GM19328 (cell line): Measurements from ENCODE around the gene DUOX1.

ENCODE experiments used
- ATAC-seq: cut with Tn5 transposase; IDR thresholded peaks from one replicate; pipeline ENCODE4 v1.9.1; 2021; ENCODE audit warnings: mild to moderate bottlenecking, moderate library complexity; ENCODE audit not compliant: unreplicated experiment

Gene DUOX1

DNA sequence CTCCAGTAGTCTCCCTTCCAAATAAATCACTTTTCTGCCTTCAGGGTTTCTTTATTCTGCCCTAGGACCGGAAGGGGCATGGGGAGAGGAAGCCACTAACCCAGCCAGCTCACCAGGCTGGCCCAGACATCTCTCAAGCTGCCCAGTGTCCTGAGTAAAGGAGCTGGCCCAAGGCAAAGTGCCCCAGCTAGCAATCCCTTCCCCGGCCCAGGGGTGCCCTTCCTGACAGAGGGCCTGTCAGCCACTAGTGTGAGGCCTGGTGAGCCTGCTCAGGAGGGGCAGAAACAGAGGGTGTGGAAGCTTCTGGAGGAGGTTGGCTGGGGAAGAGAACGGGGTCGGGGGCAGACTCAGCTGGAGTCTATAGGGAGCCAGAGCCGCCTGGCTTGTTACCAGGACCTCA is 35.7 kb downstream of the DUOX1 start:
- no peak for ATAC-seq

DNA sequence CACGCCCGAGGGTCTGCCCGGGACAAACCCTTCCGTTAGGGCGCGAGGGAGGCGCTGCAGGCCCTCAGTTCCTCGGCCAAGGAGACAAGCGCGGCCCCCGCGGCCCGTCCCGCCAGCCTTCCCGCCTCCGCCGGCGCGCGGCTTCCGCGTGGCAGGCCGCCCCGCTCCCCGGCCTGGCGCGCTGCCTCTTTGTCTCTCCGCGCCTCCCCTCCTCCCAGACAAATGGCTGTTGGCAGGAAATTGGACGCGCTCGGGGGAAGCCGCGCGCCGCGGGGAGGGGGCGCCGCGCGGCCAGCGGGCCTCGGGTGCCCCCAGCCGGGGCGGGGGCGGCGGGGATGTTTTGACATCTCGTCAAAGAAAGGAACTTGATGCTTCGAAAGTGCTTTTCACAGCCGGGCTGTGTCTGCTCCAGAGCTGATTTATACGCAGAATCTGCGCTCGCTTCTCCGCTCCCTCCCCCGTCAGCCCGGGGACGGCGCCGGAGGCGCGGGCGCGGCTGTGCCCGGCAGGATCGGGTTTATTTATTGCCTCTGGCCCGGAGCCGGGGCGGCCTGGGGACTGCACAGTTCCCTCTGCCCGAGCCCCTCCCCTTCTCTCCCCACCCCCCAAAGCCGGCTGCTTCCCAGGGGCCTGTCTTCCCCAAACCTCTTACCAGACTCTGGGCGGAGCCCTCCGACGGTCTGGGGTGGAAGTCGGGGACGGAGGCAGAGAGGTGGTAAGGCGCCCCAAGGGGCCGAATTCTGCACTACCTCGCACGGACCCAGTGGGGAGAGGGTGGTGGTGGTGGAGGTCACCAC is 37.2 kb downstream of the DUOX1 start:
- ATAC-seq, result peak; percentile 92

DNA sequence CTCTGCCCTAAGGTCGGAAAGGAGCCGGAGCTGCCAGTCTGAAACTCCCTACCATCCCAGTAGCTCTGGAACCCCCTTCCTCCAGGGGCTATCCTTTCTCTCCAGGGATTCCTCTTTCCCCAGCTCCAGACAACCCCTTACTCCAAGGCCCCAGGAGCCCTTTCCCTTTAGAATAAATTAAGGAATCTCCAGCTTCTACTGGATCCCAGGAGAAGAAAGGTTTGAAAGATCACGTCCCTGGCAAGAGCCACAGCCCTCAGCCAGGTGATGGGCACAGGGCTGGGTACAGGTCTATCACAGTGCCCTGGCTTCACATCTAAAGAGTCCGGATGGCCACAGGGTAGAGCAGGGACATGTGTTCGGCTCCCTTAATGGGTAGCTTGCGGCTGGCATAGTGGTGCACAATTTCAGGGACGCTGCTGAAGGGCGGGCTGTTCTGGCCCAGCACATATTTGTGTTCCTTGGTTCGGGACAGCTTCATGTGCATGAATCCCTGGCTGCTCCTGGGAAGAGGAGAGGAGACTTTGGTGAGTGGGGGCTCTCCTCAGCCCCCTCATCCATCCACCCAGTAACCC is 37.9 kb downstream of the DUOX1 start:
- ATAC-seq, result no peak

DNA sequence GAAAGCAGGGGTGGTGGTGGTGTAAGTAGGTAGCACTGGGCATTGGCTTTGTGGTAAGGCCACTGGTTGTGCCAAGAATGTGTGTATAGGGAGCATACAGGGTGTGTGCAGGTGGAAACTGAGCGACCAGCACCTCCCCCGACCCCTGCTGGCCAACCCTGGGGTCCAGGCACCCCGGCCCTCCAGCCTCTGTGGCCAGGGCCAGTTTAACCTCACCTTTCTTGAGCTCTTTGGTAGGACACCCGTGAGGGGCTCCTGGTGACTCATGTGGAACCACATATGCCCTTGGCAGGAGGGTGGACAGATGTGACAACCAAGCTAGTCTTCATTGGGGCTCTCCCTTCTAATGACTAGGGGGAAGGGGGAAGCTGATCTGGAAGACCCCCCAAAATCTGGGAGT is 38.5 kb downstream of the DUOX1 start:
- no peak for ATAC-seq

DNA sequence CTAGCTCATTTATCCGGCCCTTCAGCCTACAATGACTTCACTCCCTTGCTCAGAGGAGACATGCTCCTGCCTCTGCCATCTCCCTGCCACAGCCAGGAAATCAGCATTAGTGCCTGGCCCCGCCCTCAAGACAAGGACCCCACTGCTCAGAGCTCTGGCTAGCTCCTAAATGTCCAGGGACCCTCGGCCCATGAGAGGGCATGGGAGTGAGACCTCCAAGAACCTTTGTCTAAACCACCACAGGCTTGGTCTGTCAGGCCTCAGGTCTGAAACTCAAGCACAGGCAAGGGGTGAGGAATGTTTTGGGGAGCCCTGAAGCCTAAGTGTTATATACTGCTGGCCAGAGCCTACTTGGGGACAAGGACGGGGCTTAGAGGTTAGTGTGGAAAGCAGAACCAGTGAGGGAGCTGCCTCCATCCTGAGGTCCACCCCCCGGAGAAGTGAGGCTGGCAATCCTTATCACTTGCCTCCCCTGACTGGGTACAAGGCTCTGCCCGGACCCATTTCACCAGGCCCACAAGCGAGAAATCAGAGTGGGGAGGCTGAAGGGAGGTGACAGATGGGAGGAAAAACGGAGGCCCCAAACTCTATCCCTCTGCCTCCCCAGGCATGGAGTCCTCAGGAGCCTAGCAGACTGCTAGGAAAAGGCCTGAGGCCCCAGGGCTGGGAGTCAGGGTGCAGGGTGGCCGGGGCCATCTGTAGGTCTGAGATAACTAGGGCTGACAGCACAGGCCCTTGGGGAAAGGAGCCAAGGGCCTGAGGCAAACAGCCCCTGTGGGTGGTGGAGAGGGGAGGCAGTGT is 39.2 kb downstream of the DUOX1 start:
- ATAC-seq, result no peak

DNA sequence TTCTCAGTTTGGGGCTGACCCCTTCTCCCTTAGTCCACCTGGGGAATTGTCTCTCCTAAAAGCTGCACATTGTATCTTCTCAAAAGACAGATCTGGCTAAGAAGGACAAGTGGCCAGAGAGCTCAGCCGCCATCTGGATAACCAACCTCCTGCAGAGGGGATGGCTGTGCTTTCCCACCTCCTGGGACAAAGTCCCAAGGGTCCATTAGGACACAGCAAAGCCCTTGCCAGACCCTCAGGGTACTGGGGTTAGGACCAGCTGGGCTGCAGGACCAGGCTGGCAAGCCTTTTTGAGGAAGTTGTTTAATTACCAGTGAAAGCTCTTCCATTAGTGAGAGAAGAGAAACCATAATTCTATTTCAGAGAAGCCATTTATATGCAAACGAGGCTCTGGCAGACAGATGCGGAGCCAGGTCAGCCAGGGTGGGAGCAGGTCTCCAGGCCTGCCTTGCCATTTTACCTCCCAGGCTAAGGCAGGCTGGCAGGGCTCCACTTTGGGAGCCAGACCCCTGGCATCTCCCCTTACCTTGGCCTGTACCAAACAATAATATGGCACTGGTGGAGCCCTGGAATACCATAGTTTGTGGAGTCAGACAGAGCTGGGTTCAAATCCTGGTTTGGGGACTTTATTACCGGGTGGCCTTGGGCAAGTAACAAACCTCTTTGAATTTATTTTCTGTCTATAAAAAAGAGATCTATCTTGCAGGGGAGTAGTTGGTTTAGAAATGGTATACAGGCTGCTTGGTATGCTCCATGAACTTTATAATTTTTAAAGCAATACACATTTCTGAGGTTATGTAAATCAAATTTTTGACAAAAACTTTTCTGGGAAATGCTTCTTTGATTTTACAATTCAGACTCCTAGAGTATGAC is 40.0 kb downstream of the DUOX1 start:
- no peak for ATAC-seq

DNA sequence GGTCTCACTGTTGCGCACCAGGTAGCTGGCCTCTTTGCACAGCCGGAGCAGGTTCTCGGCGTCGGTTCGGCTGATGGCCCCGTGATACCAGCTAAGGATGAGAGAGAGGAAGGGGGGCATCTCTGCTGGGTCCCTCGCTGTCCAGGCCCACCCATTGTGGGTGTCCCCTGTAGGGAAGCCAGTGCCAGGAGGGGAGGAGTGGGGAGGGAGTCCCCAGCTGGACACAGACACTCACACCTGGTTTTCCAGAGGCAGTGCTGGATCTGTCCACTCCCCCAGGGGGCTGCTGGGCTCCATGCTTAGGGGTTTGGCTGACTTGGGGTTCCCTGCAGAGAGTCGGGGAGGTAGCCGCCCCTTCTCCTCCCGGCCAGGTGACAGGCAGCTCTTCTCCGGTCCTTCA is 42.1 kb downstream of the DUOX1 start:
- ATAC-seq, result no peak

DNA sequence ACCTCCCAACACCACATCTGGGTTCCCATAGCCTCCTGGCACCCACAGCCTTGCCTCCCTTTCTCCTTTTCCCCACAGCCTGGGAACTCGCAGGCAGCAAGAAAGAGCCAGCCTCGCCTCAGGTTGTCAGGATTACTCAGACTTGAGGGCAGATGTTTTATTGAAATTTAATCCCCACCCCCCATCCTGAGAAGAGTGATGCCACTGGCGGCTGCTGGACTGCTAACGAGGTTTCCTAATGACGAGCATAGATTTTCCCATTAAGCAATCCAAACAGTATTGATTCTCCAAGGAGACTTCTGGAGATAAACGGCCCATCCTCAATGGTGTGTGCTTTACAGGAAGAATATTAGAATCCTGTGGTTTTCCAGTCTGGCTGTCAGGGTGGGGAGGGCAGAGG is 44.3 kb downstream of the DUOX1 start:
- no peak for ATAC-seq

DNA sequence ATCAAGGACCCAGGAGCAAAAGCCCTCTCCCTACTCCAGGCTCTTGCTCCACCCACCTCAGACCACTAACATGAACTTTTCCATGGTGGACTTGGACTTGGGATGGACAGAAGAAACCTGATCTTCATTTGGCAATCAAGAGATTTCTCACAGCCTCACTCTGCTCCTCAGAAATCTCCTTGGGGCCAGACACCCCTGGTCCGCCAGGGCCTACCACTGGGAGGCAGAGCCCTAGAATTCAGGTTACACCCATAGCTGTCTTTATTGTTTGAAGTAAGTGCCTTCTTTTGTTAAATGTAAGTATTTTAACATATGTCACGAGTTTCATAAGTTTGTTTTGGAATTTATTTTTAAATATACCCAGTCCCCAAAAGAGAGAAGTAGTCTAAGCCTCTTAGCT is 44.8 kb downstream of the DUOX1 start:
- ATAC-seq, result no peak

DNA sequence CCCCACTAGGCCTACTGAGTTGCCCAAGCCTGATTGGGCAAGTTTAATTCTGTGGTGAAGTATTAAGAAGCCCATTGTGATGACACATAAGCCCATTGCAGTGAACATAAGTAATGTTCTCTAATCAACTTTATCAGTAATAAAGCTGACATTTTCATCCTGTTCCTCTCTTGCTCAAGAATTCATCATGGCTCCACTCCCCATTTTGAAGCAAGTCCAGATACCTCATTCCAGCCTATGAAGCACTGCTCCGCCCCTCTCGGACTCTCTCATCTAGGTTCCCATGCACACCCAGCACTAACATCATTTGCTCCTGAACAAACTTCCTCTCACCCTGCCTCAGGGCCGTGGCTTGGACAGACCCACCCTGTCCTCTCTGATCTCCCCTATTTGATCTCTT is 47.5 kb downstream of the DUOX1 start:
- no peak for ATAC-seq

DNA sequence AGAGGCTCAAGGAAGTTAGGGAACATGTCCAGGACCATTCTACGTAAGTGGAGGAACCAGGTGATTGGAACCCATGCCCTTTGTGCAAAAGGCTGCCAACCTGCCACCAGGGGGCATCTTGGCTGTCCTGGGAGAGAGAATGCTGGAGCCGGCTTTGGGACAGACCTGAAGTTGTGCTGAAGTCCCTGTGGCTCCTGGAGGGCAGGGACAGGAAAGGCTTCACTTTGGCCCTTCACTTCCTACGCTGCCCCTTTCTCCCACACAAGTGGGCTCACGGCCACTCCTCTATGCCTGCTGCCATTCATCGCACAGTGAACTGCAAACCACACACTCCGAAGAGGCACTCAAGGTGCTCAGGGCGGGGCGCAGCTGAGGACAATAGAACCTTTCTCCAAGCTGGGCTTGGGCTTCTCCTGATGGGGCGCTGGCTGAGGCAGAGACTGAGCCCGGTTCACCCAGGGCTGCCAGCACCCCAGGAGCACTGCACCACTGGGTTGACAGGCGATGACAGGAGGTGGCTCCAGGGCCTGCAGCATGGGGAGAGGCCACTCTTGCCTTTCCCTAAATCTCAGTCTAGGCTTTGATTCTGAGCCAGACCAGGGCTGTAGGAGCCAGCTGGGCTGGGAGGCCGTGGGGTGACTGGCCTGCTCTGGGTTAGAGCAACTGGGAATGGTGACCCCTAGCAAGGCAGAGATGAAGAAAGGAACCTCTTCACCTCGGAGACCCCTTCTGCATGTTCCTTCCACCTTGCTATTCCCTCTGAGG is 49.6 kb downstream of the DUOX1 start:
- no peak for ATAC-seq

DNA sequence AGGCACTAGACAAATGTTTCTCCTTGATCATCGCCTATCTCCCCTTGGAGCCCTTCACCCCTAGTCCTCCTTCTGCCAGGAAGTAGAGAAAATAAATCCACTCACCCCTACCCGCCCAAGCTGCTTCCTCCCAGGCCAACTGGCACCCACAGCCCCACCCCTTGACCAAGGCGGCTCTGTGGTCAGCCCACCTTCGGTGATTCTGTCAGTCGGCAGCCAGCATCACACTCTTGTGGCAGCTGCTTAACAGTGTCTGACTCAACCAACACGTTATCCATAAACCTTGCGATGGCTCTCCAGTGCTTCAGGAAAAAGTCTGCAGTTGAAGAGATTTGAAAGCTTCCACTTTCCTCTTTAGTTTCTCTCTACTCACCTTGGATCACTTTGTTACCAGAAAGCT is 50.4 kb downstream of the DUOX1 start:
- no peak for ATAC-seq

DNA sequence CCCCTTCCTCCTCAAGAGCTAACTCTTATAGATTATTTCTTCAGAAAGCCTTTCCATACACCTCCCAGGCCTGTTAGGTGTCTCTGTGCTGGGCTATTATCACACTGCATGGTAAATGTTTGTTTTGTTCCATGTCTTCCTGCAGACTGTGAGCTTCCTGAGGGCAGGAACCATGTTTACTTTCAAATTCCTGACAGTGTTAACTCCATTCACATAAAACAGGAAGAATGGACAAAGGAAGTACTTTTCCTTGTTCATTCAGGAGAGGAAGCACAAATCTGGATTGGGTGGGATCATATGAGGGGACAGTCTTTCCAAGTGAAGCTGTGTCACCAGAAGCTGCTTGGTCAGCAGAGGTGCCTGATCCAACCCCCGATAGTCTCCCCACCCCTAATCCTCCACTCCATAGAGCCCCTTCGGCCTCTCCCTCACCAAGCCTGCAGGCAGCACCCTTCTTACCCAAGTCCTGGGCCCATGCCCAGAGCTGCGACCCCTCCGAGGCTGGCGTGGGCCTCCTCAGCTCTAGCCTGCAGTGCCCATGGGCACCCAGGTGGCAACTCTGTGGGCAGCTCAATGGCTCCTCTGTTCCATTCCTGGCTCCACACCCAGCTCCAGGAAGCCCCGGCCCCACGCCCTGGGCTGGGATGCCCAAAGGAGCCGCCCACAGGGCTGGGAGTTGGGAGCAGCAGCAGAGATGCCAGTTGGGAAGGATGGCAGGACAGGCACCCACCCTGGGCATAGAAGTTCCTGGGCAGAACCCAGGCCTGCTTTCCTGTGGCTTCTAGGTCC is 51.0 kb downstream of the DUOX1 start:
- no peak for ATAC-seq

DNA sequence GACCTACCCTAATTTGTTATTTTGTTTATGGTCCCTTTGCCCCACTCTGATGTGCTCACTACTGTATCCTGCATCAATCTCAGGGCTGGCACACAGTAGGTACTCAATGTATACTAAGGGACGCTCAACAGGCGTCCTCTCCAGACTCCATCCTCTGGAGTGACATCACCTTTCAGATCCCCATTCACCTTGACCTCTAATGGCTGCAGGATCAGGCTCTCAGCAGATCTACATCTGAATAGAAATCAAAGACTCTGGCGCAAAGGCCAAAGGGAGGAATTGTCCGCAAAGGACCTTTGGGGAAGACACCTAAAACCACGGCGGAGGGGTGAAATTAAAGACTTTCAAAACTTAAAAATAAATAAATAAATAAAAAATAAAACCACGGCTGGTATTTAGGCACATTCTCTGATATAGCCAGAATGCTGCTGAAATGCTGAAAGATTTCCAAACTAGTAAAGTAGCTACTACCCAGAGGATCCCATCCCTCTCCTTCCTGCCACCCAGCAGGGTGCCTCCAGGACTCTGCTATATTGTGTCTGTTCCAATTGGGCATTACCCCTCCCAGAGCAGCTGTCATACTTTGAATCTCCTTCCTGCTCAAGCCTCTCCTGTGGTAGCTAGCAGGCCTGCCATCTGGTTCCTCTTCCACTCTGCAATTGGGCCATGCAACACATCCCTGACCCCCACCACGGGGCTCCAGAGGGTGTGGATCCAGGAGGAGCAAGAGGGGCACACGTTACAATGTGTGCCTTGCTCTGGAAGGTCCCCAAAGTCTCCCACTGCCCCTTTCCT is 51.9 kb downstream of the DUOX1 start:
- no peak for ATAC-seq

DNA sequence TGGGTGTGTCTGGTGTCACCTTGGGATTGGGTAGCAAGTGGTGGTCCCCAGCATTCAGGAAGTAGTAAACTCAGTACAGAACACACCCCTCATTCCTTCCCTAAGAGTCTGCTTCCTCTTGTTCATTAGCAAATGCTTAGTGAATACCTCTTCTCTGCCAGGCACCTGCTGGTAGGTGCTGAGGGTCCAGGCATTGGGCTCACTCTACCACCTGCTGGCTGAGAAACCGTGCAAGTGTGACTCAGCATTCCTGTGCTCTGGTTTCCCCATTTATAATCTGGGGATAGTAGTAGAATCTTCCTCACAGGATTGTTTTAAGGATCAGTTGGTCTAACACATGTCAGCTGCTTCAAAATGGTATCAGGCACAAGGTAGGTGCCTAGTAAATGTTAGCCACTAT is 53.2 kb downstream of the DUOX1 start:
- ATAC-seq, result no peak

DNA sequence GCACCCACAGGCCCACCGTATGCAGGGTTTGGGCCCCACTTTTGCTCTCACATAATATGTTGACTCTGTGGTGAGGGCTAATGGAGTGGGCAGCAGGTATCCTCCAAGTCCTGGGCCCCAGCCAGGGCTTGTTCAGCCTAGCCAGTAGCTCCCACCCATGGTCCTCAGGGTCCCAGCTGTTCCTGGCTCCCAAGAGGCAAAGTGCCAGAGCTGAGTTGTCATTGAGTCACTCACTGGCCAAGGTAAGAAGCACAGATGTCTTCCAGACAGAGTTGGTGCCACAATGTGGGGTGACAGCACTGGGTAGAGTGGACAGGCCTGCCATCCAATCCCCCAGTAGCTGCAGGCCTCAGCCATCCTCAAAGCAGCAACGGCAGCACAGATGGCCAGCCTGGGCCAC is 53.7 kb downstream of the DUOX1 start:
- ATAC-seq, result no peak

DNA sequence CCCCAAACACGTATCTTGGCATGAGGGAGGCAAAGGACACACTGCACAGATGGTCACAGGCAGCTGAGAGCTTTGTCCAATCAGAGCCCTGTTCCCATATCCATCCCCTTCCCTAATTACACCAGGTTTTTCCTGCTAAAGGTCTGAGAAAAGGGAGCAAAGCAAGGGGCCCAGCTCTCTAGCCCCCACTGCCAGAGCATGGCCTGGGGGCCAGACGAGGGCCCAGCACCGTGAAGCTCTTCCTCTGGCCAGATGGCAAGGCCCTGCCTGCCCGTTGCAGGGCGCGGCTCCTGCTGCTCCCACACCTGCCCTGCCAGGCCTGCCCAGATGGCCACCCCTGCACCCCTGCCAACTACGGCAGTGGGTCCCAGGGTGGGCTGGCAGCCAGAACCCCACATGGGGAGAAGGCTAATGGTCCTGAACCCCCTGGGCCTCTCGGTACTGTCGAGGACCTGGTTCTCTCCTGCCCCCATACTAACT is 54.8 kb downstream of the DUOX1 start:
- no peak for ATAC-seq

DNA sequence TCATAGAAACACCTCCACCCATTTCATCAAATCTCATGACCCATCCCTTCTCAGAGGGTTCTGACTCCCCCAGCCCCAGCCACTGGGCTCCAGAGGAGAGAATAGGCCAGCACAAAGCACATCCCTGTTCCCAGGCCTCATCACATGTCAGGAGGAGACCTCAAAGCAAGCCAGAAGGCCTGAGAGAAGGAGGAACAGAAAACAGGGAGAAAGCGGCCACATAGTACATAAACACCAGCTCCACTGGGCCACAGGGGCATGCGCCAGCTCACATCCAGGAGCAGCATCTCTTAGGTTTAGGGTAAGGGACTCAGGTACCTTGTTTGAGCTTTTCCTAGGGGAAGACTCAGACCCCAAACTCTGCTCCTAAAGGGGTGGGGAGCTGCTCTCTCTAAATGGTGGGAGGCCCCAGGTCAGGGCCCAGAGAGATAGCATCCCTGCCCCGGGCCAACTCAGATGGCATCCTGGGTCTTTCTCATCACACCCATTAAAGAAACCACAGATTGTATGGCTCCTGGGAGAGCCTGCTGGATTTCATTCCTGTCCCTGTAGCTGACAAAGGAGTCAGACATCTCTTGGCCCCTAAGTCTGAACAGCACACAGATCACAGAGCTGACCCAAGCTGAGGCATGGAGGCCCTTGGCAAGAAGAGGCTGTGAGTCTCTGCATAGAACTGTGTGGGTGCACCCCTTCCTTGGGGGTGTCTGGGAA is 55.4 kb downstream of the DUOX1 start:
- no peak for ATAC-seq
